Cardiac fibroblast (primary cell): ENCODE measurements around the gene ELL.
A peak's percentile ranks its signal among the peaks of the same experiment; 100 is the strongest.

Experiments used
- DNase-seq, 2 donors: peaks; one replicate each; pipeline versions ENCODE4 v3.0.0 to v3.0.0-alpha.2; 2010; ENCODE audit warnings: low read depth in 2 of 2
- H3K4me3 ChIP-seq, 2 donors: replicated peaks in 1 of 2; 1 replicate in 1 of 2; 2 replicates in 1 of 2; pipeline ENCODE4 v1.5.1; 2011; ENCODE audit warnings: low read depth in 2 of 2, low read length in 2 of 2, mild to moderate bottlenecking in 2 of 2, moderate library complexity in 1 of 2
- CTCF ChIP-seq: IDR thresholded peaks from one replicate; pipeline ENCODE4 v1.5.1; 2011; ENCODE audit warnings: low read depth, mild to moderate bottlenecking, low read length, inconsistent platforms

The ELL gene

GRCh38 chr19:18434411-18435175, 87.3 kb downstream of the ELL start:
- no peak overlapping the region for H3K4me3 ChIP-seq
- TF ChIP-seq CTCF: no peak
- DNase-seq: no peak

- DNase-seq: no peak
- TF ChIP-seq CTCF: no peak
- H3K4me3 ChIP-seq: peak overlapping the region in 1 of 2 donors; percentile 23
These were observed 88.0 kb downstream of the ELL start for GRCh38 chr19:18433735-18434398.

- no peak for DNase-seq
- H3K4me3 ChIP-seq: peak overlapping the region; percentile 21 to 23
- no peak for TF ChIP-seq CTCF
These were observed 88.7 kb downstream of the ELL start for GRCh38 chr19:18433015-18433691.

GRCh38 chr19:18432275-18433014, 89.4 kb downstream of the ELL start:
- no peak for TF ChIP-seq CTCF
- H3K4me3 ChIP-seq: no peak overlapping the region
- no peak for DNase-seq

GRCh38 chr19:18431351-18432197, 90.3 kb downstream of the ELL start:
- TF ChIP-seq CTCF: no peak
- H3K4me3 ChIP-seq: no peak overlapping the region
- DNase-seq: no peak
